HUES48 (cell line): ENCODE measurements around the gene SMARCA1.
"Not testable (repeated sequence)": the region's sequence is repeated elsewhere in the genome, so short reads cannot be mapped to it uniquely, and the experiment has no call there.

ENCODE experiments used
- H3K27ac ChIP-seq: one replicate; pipeline ENCODE4 v1.7.0; 2013; ENCODE audit warnings: low read depth, low read length, inconsistent platforms
- H3K27me3 ChIP-seq: 2 replicates; pipeline ENCODE4 v1.6.1; 2013; ENCODE audit warnings: mild to moderate bottlenecking, low read length; ENCODE audit not compliant: control insufficient read depth, insufficient read depth
- H3K36me3 ChIP-seq: 2 replicates; pipeline ENCODE4 v1.6.1; 2013; ENCODE audit warnings: low read length; ENCODE audit not compliant: control insufficient read depth, insufficient read depth
- H3K4me1 ChIP-seq: 2 replicates; pipeline ENCODE4 v1.6.1; 2013; ENCODE audit warnings: mild to moderate bottlenecking, low read length; ENCODE audit not compliant: control insufficient read depth, insufficient read depth
- H3K4me3 ChIP-seq: 2 replicates; pipeline ENCODE4 v1.5.1; 2013; ENCODE audit warnings: mild to moderate bottlenecking, low read depth, low read length
- H3K9ac ChIP-seq: 2 replicates; pipeline ENCODE4 v1.6.1; 2013; ENCODE audit warnings: mild to moderate bottlenecking, low read depth, low read length, moderate library complexity
- H3K9me3 ChIP-seq: 2 replicates; pipeline ENCODE4 v1.6.1; 2013; ENCODE audit warnings: low read length; ENCODE audit not compliant: control insufficient read depth, insufficient read depth

Gene SMARCA1, protein sequence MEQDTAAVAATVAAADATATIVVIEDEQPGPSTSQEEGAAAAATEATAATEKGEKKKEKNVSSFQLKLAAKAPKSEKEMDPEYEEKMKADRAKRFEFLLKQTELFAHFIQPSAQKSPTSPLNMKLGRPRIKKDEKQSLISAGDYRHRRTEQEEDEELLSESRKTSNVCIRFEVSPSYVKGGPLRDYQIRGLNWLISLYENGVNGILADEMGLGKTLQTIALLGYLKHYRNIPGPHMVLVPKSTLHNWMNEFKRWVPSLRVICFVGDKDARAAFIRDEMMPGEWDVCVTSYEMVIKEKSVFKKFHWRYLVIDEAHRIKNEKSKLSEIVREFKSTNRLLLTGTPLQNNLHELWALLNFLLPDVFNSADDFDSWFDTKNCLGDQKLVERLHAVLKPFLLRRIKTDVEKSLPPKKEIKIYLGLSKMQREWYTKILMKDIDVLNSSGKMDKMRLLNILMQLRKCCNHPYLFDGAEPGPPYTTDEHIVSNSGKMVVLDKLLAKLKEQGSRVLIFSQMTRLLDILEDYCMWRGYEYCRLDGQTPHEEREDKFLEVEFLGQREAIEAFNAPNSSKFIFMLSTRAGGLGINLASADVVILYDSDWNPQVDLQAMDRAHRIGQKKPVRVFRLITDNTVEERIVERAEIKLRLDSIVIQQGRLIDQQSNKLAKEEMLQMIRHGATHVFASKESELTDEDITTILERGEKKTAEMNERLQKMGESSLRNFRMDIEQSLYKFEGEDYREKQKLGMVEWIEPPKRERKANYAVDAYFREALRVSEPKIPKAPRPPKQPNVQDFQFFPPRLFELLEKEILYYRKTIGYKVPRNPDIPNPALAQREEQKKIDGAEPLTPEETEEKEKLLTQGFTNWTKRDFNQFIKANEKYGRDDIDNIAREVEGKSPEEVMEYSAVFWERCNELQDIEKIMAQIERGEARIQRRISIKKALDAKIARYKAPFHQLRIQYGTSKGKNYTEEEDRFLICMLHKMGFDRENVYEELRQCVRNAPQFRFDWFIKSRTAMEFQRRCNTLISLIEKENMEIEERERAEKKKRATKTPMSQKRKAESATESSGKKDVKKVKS

DNA sequence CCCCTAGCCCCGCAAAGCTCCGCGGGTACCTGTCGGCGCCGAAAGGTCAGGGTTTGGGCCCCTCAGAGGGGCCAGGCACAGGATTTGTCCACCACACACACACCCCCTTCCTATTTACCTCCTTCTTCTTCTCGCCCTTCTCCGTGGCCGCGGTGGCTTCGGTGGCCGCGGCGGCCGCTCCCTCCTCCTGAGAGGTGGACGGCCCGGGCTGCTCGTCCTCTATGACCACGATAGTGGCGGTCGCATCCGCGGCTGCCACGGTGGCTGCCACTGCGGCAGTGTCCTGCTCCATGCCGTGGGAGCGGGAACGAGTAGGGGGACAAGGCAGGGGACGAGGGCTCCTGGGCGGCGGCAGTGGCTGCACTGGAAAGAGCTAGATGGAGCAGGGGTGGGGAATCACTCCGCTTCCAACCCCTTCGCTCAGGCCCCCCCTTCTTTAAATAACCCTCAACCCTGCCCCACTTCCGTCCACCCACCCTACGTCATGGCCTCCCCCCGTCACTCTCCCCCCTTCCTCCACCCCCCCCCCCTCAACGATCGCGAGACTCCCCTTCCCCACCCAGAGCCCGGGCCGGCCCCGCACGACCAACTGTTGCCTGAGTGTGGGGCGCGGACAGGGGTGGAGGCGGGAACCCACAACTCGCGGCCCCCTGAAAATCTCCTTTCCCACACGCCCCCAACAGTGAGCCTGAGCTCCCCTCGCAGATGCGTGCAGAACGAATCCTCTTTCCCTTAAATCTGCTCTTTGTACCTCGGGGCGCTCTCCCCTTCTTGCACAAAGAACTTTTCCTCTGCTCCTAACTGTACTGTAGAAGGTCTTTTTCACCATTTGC, at the start of gene SMARCA1:
TSS of gene SMARCA1 (minus strand) at position 412 of the 833 bp plus-strand sequence. CDS start at position 292, 120 bp downstream.
- no peaks in the 10 kb centered on the region for H3K36me3 ChIP-seq
- peak within 1 kb of the TSS; percentile 97 for H3K4me3 ChIP-seq
- H3K9ac ChIP-seq, result peak within 1 kb of the TSS; percentile 90
- H3K4me1 ChIP-seq, result peaks cover 5% of the 10 kb centered on the region
- H3K9me3 ChIP-seq, result no peaks in the 10 kb centered on the region
- peak within 1 kb of the TSS; percentile 94 for H3K27ac ChIP-seq
- H3K27me3 ChIP-seq, result 0 out of 2 replicates have a peak, but pooled peaks cover 5% of the 10 kb centered on the region

DNA sequence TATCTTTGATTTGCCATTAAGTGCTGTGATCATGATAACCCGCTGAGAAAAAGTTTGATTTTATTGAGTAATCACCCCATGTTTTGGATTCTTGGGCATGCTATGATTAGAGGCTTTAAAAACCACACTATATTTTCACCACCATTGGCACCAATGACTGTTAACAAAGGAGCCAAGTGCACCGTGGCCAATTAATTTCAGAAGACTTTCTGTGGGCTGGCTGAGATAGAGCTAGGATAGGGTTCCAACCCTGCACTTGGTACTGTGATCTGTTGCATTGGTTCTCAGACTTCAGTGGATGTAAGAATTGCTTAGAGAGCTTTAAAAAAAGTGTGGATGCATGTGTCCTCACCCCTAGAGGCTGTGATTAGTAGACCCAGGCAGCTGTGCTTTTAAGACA, 49.1 kb upstream of the SMARCA1 start:
- Histone ChIP-seq H3K27ac (no peak overlapping the region), H3K36me3 (peaks cover 88% of the 10 kb centered on the region), H3K4me1 (no peaks in the 10 kb centered on the region), H3K27me3 (no peaks in the 10 kb centered on the region), H3K9me3 (no peaks in the 10 kb centered on the region), H3K9ac (no peak overlapping the region), H3K4me3 (no peak overlapping the region)

- Histone ChIP-seq H3K9ac (no peak overlapping the region), H3K27ac (no peak overlapping the region), H3K4me3 (no peak overlapping the region), H3K27me3 (no peaks in the 10 kb centered on the region; the same call in 1 of the 2 replicates), H3K4me1 (peaks cover 5% of the 10 kb centered on the region; the same call in 1 of the 2 replicates), H3K36me3 (peaks cover 73% of the 10 kb centered on the region), H3K9me3 (no peaks in the 10 kb centered on the region)
Measured at GRCh38 chrX:129568349-129568748, 45.1 kb upstream of the SMARCA1 start.

DNA sequence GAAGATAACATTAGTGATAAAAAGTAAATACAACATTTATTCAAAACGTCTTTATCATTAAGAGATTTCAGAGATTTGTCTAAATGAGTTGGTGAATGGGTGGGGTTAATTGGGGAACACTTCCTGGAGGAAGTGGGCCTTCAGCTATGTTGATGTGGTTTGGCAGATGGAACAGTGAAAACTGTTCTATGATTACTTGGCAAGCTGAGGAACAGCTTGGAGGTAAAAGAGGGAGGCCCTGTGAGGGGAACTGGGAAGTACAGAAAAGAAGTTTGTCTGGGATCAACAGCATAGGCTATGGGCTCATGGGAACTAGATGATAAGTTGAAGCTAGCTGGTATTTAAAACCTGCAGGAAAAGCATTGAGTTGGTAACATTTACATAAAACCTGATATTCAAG, 42.8 kb upstream of the SMARCA1 start:
- no peak overlapping the region for H3K27ac ChIP-seq
- H3K4me1 ChIP-seq, result peaks cover 5% of the 10 kb centered on the region; the same call in 1 of the 2 replicates
- H3K4me3 ChIP-seq, result no peak overlapping the region
- no peaks in the 10 kb centered on the region; the same call in 1 of the 2 replicates for H3K27me3 ChIP-seq
- peaks cover 77% of the 10 kb centered on the region for H3K36me3 ChIP-seq
- no peaks in the 10 kb centered on the region for H3K9me3 ChIP-seq
- no peak overlapping the region for H3K9ac ChIP-seq

DNA sequence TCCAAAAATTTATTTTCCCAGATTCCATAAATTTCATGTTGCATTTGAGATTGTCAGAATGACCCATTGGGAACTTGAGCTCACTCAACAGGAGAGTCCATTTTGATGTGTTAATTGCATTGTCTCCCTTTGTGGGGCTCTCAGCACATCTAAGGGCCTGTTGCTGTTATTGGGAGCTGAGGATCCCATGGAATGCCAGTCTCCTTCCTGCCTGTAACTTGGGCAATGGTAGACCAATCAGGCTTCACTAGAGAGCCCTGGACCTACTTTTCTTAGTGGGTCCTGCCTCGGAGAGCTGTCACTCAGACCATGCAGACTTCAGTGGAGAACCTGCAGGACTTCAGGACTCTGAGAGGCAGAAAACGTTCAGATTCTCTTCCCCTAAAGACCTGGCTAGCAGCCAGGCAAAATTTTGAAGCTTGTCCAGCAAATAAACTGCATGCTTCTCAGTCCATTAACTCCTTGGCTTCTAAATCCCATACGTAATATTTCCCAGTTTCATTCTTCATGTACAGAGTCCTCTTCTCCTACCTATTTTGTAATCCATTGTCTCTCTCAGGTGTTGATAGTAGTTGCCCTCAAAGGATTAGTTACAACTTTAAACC, 41.9 kb upstream of the SMARCA1 start:
- no peak overlapping the region for H3K9ac ChIP-seq

GRCh38 chrX:129564345-129564744, 41.1 kb upstream of the SMARCA1 start:
- H3K9me3 ChIP-seq, H3K27ac ChIP-seq, H3K9ac ChIP-seq, H3K4me3 ChIP-seq, H3K27me3 ChIP-seq, H3K4me1 ChIP-seq: not testable (repeated sequence)
- H3K36me3 ChIP-seq, result peaks cover 78% of the 10 kb centered on the region

More for the DNA sequence above, 41.9 kb upstream of the SMARCA1 start:
- H3K27me3 ChIP-seq, result no peaks in the 10 kb centered on the region; the same call in 1 of the 2 replicates
- no peaks in the 10 kb centered on the region for H3K9me3 ChIP-seq
- H3K27ac ChIP-seq, result no peak overlapping the region
- peaks cover 5% of the 10 kb centered on the region; the same call in 1 of the 2 replicates for H3K4me1 ChIP-seq
- H3K36me3 ChIP-seq, result peaks cover 77% of the 10 kb centered on the region
- H3K4me3 ChIP-seq, result no peak overlapping the region

DNA sequence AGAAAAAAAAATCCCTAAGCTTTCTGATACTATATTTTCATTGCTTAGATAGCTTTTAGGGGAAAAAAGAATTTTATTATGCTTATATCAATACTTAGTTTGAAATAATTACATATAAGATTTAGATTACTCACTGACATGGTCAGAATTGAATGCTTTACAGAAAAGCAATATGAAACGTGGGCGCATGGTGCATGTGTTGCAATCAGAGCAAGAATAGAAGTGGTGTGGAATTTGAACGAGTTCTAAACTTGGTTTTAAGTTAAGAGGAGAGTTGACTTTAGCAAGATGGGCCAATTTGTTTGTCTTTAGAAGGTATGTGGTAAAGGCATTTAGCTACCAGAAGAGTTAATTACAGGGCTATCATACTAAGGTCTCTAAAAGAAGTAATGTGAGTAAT, 38.2 kb upstream of the SMARCA1 start:
- Histone ChIP-seq H3K9ac (no peak overlapping the region), H3K27me3 (no peaks in the 10 kb centered on the region; the same call in 1 of the 2 replicates), H3K27ac (no peak overlapping the region), H3K36me3 (peaks cover 82% of the 10 kb centered on the region), H3K9me3 (no peaks in the 10 kb centered on the region), H3K4me3 (no peak overlapping the region), H3K4me1 (peaks cover 5% of the 10 kb centered on the region; the same call in 1 of the 2 replicates)

DNA sequence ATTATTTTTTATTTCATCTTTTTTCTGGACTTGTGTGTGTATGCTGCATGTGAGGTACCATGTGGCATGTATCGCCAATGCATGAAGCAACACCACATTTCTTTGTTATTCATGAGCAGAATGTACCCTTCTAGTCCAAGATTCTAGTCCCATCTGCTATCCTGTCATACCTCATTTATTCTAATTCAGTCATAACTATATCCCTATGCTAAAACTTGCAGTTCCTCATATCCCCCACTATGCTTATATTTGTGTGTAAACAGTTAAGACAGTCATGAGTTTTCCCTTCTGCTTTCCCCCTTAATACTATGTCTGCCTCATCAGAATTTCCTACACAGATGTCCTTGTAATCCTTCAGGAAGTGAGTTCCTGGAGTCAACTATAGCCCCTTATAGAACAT, 36.5 kb upstream of the SMARCA1 start:
- no peak overlapping the region for H3K4me3 ChIP-seq
- no peak overlapping the region for H3K27ac ChIP-seq
- H3K27me3 ChIP-seq, result no peaks in the 10 kb centered on the region
- no peak overlapping the region for H3K9ac ChIP-seq
- peaks cover 84% of the 10 kb centered on the region for H3K36me3 ChIP-seq
- H3K4me1 ChIP-seq, result no peaks in the 10 kb centered on the region
- H3K9me3 ChIP-seq, result no peaks in the 10 kb centered on the region

DNA sequence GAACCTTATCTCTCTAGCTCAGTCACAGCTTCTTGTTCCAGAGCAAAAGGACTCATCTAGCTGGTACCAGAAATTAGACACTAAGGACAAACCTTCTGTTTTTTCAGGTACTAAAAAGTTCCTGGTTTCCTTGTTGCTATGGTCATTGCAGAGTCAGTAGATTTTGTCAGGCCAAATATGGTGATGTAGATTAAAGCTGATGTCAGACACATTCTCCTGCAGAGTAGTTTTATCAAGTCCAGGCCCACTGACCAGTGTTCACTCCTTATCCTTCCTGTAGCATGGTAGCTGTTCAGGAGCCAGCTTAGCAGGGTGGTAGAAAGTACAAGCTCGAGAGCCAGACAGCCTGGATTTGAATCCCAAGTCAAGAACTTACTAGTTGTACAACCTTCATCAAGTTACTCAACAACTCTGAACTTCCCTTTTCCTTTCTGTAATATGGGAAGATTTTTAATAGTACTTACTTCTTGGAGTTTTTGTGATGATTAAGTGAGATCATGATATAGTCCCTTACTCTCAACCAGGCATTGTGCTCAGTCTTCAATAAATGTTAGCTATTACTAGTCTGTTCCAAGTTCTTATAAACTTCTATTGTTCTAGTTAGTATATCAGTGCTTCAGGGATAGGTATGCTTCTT, 34.7 kb upstream of the SMARCA1 start:
- H3K36me3 ChIP-seq, result peaks cover 90% of the 10 kb centered on the region

More for the DNA sequence above, 34.7 kb upstream of the SMARCA1 start:
- no peaks in the 10 kb centered on the region for H3K27me3 ChIP-seq
- no peak overlapping the region for H3K9ac ChIP-seq
- no peak overlapping the region for H3K4me3 ChIP-seq
- H3K4me1 ChIP-seq, result no peaks in the 10 kb centered on the region
- no peaks in the 10 kb centered on the region for H3K9me3 ChIP-seq
- H3K27ac ChIP-seq, result no peak overlapping the region
